H1 (cell line): ENCODE data around the gene FARP2. TPM values are rescaled to one million over a fixed set of nuclear protein-coding genes. Genes with fewer than 3 reads are reported as not detected.

Experiments
- CHD7 ChIP-seq: fragments of 300-600 bp; sonication (generic); IDR thresholded peaks from 2 replicates; pipeline ENCODE4 v1.7.1; 2012; ENCODE audit warnings: low read length, moderate library complexity, mild to moderate bottlenecking, inconsistent platforms; ENCODE audit not compliant: insufficient replicate concordance
- GTF2F1 ChIP-seq: IDR thresholded peaks from 2 replicates; pipeline ENCODE4 v1.6.1; 2012; ENCODE audit warnings: low read depth, low read length, improper control_type of control experiment, borderline replicate concordance
- NANOG ChIP-seq: IDR thresholded peaks from 2 replicates; pipeline ENCODE4 v1.6.1; 2011; ENCODE audit warnings: low read length, low read depth, mild to moderate bottlenecking, inconsistent platforms; ENCODE audit not compliant: insufficient read depth, poor library complexity, severe bottlenecking
- RBBP5 ChIP-seq: IDR thresholded peaks from 2 replicates; pipeline ENCODE4 v1.7.1; 2012; ENCODE audit warnings: low read depth, mild to moderate bottlenecking, inconsistent platforms, low read length, moderate library complexity, borderline replicate concordance
- SIN3A ChIP-seq, 2 experiments: IDR thresholded peaks in 1 of 2; conservative IDR thresholded peaks in 1 of 2; 2 replicates each; pipeline ENCODE4 v1.6.1; 2011 to 2012; ENCODE audit warnings: low read length in 2 of 2, improper control_type of control experiment in 1 of 2, low read depth in 1 of 2, mild to moderate bottlenecking in 1 of 2
- SP2 ChIP-seq: IDR thresholded peaks from 2 replicates; pipeline ENCODE4 v1.6.1; 2012; ENCODE audit warnings: mild to moderate bottlenecking, low read length, inconsistent platforms
- polyA plus RNA-seq, 7 experiments: library from polyadenylated mRNA; depleted of rRNA in 3 of 7; stranded (reverse) in 5 of 7; unstranded in 2 of 7; fragments of >200 nt in 5 of 7; fragments of 200-250 nt in 2 of 7; gene quantifications; 1 replicate in 5 of 7; 2 replicates in 1 of 7; 4 replicates in 1 of 7; pipeline versions ENCODE4 v1.2.1 to v1.2.3, GENCODE V29; 2011 to 2013; ENCODE audit warnings: missing spikeins in 2 of 7, mixed read lengths in 2 of 7
- total RNA-seq: library from RNA; stranded (reverse); fragmentation: NEBNext Ultra II Directional; extraction: Animal tissue kit (Norgen Biotek cat#: 25700); gene quantifications from 2 replicates; pipeline ENCODE4 v1.2.1, GENCODE V29; 2021

The FARP2 gene
- total and polyA plus RNA-seq, 2 of the 8 experiments (the other 6 are each of a cell fraction or from before 2014, with no cell fraction given) = 12.4 to 33.4 TPM

GRCh38 chr2:241503776-241504392, 147.8 kb downstream of the FARP2 start (continued):
- TF ChIP-seq CHD7 (no peak), GTF2F1 (no peak), SP2 (no peak), NANOG (no peak), SIN3A (conservative IDR thresholded peaks at IDR 0.05 in 1 of 2, IDR thresholded peaks at IDR 0.05 in 1 of 2; ENCODE audit: low read depth in 1 of 2, low read length in 2 of 2) (no peak), RBBP5 (no peak)
